ENCODE results near the gene LARGE1. TPM values are rescaled to one million over a fixed set of nuclear protein-coding genes. Genes with fewer than 3 reads are reported as not detected.

LARGE1 gene
- total RNA-seq, 1 donor from 2014 or later, result 27.4 TPM

GRCh38 chr22:33240888-33241475, 679.3 kb downstream of the LARGE1 start:
- Histone ChIP-seq H3K27me3 (ENCODE audit: low read depth) (no peaks in the 10 kb centered on the region), H3K36me3 (no peaks in the 10 kb centered on the region), H3K4me1 (no peaks in the 10 kb centered on the region), H3K27ac (no peak overlapping the region), H3K4me3 (no peak overlapping the region), H3K9me3 (peaks cover 11% of the 10 kb centered on the region)
- TF ChIP-seq CTCF (IDR thresholded peaks at IDR 0.05), result no peak
- DNase-seq, result no peak
- intact Hi-C loops (cut with DNase I), result no loop called here
- ATAC-seq, result no peak

- intact Hi-C loops (cut with DNase I), result no loop called here
- no peaks in the 10 kb centered on the region for H3K4me1 ChIP-seq
Observed at GRCh38 chr22:33232071-33232470, 688.2 kb downstream of the LARGE1 start.

GRCh38 chr22:33227791-33228190, 692.5 kb downstream of the LARGE1 start:
- TF ChIP-seq CTCF (IDR thresholded peaks at IDR 0.05), result no peak
- Histone ChIP-seq H3K36me3 (no peaks in the 10 kb centered on the region), H3K9me3 (peaks cover 41% of the 10 kb centered on the region), H3K4me1 (no peaks in the 10 kb centered on the region), H3K27ac (no peak overlapping the region), H3K27me3 (ENCODE audit: low read depth) (no peaks in the 10 kb centered on the region), H3K4me3 (no peak overlapping the region)
- intact Hi-C loops (cut with DNase I), result no loop called here
- ATAC-seq (no peak), DNase-seq (no peak)

More at GRCh38 chr22:33232071-33232470, 688.2 kb downstream of the LARGE1 start:
- Histone ChIP-seq H3K27me3 (ENCODE audit: low read depth) (no peaks in the 10 kb centered on the region), H3K27ac (no peak overlapping the region), H3K9me3 (peaks cover 41% of the 10 kb centered on the region), H3K4me3 (no peak overlapping the region), H3K36me3 (no peaks in the 10 kb centered on the region)
- no peak for TF ChIP-seq CTCF (IDR thresholded peaks at IDR 0.05)
- DNase-seq (no peak), ATAC-seq (no peak)

- H3K4me1 ChIP-seq, result no peaks in the 10 kb centered on the region
- no peak for TF ChIP-seq CTCF (IDR thresholded peaks at IDR 0.05)
Observed at GRCh38 chr22:33224841-33225240, 695.4 kb downstream of the LARGE1 start.

More at GRCh38 chr22:33224841-33225240, 695.4 kb downstream of the LARGE1 start:
- H3K27ac ChIP-seq, result no peak overlapping the region
- intact Hi-C loops (cut with DNase I), result no loop called here
- ATAC-seq, result no peak
- H3K4me3 ChIP-seq, result no peak overlapping the region
- H3K27me3 ChIP-seq (ENCODE audit: low read depth), result no peaks in the 10 kb centered on the region
- H3K36me3 ChIP-seq, result no peaks in the 10 kb centered on the region
- DNase-seq, result no peak
- H3K9me3 ChIP-seq, result peaks cover 22% of the 10 kb centered on the region

Small RNA genes lying within 50 kb of the gene (microRNA-seq; reads per million reads assigned to microRNA genes)
- not detected for gene MIR4764 (ENCODE audit: borderline number of aligned reads)

Data from lower lobe of right lung (tissue), 2 donors.